Measurements from ENCODE around the gene FSCN2. TPM values are rescaled to one million over a fixed set of nuclear protein-coding genes. Genes with fewer than 3 reads are reported as not detected.

Gene FSCN2
- total RNA-seq, 4 donors from 2014 or later = 0.46 to 2.7 (median 1.8) TPM

DNA sequence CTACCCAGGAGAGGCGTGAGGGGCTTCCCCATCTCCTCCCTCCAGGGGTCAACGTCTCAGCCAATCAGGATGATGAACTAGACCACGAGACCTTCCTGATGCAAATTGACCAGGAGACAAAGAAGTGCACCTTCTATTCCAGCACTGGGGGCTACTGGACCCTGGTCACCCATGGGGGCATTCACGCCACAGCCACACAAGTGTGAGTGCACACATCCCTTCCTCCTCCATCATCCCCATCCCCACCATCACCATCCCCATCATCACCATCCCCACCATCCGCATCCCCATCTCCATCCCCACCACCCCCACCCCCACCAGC lies 6.8 kb downstream of the FSCN2 start:
- no peak overlapping the region for H3K4me3 ChIP-seq (ENCODE audit: low read depth, poor library complexity, severe bottlenecking)
- intact Hi-C loops (cut with DNase I; ENCODE audit: low total_unique reads) = no loop called here
- DNase-seq (ENCODE audit: low spot score in 2 of 2) = no peak
- WGBS, 2 donors = 79 to 87% methylated on average over 5 of the region's 5 CpGs
- no peak for TF ChIP-seq POLR2A (IDR thresholded peaks at IDR 0.05)
- TF ChIP-seq, protein P1, sequence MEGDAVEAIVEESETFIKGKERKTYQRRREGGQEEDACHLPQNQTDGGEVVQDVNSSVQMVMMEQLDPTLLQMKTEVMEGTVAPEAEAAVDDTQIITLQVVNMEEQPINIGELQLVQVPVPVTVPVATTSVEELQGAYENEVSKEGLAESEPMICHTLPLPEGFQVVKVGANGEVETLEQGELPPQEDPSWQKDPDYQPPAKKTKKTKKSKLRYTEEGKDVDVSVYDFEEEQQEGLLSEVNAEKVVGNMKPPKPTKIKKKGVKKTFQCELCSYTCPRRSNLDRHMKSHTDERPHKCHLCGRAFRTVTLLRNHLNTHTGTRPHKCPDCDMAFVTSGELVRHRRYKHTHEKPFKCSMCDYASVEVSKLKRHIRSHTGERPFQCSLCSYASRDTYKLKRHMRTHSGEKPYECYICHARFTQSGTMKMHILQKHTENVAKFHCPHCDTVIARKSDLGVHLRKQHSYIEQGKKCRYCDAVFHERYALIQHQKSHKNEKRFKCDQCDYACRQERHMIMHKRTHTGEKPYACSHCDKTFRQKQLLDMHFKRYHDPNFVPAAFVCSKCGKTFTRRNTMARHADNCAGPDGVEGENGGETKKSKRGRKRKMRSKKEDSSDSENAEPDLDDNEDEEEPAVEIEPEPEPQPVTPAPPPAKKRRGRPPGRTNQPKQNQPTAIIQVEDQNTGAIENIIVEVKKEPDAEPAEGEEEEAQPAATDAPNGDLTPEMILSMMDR (IDR thresholded peaks at IDR 0.05) = no peak

DNA sequence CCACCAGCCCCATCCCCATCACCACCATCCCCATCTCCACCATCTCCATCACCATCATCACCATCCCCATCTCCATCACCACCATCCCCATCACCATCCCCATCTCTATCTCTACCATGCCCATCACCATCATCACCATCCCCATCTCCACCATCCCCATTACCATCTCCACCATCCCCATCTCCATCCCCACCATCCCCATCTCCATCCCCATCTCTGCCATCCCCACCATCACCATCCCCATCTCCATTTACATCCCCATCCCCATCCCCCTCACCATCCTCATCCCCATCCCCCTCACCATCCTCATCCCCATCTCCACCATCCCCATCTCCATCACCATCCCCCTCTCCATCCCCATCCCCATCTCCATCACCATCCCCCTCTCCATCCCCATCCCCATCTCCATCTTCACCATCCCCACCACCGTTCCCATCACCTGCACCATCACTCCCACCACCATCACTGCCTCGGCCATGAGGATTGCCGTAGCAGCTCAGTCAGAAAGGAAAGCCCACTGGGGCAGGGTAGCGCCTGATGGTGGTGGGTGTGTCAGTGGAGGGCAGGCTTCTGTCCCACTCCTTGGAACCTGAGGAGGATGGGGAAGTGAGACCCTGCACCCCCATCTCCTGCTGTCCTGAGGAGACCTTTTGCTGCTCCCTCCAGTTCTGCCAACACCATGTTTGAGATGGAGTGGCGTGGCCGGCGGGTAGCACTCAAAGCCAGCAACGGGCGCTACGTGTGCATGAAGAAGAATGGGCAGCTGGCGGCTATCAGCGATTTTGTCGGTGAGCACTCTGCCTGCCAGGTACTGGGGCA lies 7.5 kb downstream of the FSCN2 start:
- no peak overlapping the region for H3K4me3 ChIP-seq (ENCODE audit: low read depth, poor library complexity, severe bottlenecking)
- intact Hi-C loops (cut with DNase I; ENCODE audit: low total_unique reads) = no loop called here
- 43 to 85% methylated on average over 4 to 13 of the region's 13 CpGs for WGBS, 2 donors
- no peak for DNase-seq (ENCODE audit: low spot score in 2 of 2)
- no peak for TF ChIP-seq POLR2A (IDR thresholded peaks at IDR 0.05)
- TF ChIP-seq, protein P1 (IDR thresholded peaks at IDR 0.05) = no peak

DNA sequence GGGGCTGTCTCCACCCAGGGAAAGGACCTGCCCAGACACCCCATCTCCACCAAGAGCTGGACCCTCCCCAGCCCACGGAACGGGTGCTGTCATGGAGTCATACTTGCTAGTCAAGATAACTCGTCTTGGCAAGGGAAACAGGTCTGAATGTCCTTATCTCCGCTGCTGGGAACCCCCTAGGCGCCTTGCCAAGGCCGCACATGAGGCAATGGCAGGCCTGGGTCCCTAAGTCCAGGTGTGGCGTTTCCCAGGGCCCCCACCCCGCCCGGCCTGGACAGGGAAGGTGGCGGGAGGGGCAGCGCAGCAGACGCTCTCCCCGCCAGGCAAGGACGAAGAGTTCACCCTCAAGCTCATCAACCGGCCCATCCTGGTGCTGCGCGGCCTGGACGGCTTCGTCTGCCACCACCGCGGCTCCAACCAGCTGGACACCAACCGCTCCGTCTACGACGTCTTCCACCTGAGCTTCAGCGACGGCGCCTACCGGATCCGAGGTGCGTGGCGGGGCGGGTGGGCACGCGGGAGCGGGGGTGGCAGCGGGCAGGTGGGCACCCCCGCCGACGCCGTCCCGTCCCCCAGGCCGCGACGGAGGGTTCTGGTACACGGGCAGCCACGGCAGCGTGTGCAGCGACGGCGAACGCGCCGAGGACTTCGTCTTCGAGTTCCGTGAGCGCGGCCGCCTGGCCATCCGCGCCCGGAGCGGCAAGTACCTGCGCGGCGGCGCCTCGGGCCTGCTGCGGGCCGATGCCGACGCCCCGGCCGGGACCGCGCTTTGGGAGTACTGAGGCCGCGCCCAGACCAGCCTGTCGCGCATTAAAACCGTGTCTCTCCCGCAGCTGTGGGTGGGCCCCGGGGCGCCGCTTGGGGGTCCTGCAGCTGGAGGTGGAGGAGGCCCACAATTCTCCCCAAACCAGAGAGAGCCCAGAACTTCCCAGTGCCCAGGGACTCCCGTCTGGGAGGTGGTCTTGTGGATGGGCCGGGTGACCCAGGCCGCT lies 8.4 kb downstream of the FSCN2 start:
- 5 to 7% methylated on average over 16 to 68 of the region's 89 CpGs for WGBS, 2 donors
- intact Hi-C loops (cut with DNase I; ENCODE audit: low total_unique reads) = no loop called here
- H3K4me3 ChIP-seq (ENCODE audit: low read depth, poor library complexity, severe bottlenecking) = no peak overlapping the region
- no peak for TF ChIP-seq POLR2A (IDR thresholded peaks at IDR 0.05)
- TF ChIP-seq, protein P1 (IDR thresholded peaks at IDR 0.05) = no peak
- DNase-seq (ENCODE audit: low spot score in 2 of 2) = no peak

DNA sequence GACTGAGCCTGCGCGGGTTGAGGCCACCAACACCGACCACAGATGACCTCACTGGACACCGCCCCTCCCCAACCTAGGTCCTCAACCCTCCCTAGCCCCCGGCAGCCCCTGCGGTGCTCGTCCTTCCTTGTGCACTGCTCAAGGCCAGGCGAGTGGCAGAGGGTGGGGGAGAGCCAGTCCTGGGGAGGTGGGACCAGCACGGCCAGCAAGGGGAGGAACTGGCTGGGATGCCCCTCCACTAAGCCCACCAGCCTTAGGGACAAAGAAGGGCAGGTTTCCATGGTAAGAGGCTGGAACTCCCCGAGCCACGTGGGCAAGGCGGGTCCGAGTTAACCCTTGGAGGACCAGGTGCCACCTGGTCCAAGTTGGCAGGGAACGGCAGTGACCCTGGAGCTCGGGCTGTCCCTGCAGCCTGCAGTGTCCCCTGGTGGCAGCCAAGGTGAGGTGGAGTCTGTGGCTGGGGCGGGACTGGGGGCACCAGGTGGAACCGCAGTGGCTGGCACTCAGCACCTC lies 9.2 kb downstream of the FSCN2 start:
- no peak for TF ChIP-seq POLR2A (IDR thresholded peaks at IDR 0.05)
- TF ChIP-seq, protein P1 (IDR thresholded peaks at IDR 0.05) = no peak
- no peak overlapping the region for H3K4me3 ChIP-seq (ENCODE audit: low read depth, poor library complexity, severe bottlenecking)
- intact Hi-C loops (cut with DNase I; ENCODE audit: low total_unique reads) = no loop called here
- WGBS, 2 donors = 20 to 24% methylated on average over 9 to 15 of the region's 17 CpGs
- DNase-seq (ENCODE audit: low spot score in 2 of 2) = no peak

DNA sequence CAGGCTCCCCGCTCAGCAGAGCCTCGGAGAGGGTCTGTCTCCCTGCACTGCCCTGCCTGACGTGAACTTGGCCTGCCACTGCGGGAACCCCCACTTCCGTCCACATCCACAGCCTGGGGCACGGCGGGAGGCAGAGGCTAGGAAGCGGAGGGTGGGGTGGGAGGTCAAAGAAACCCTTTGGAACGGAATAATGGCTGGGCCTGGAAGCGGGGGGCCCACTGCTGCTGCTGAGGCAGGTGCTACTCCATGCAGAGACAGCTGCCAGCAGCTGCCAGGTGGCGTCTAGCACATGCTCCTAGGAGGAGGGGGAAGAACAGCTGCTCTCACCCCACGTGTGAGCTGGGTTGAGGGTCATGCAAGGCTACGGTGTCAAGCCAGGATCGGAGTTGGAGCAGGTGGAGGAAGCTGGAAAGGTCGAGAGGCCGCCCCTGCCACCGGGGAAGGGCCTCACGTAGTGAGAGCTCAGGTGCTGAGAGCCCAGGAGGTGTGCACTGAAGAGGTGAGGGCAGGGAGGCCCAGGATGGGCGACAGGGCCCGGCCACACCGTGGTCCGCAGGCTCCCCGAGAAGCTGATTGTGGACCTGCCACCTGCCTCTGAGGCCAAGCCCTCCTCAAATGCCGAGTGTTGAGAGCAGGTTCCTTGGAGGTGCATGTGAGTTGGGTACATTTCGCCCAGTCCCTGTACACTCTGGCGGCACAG lies 9.8 kb downstream of the FSCN2 start:
- H3K4me3 ChIP-seq (ENCODE audit: low read depth, poor library complexity, severe bottlenecking) = no peak overlapping the region
- TF ChIP-seq POLR2A (IDR thresholded peaks at IDR 0.05) = no peak
- TF ChIP-seq, protein P1 (IDR thresholded peaks at IDR 0.05) = no peak
- 68 to 74% methylated on average over 26 of the region's 26 CpGs for WGBS, 2 donors
- intact Hi-C loops (cut with DNase I; ENCODE audit: low total_unique reads) = no loop called here
- no peak for DNase-seq (ENCODE audit: low spot score in 2 of 2)

Measured in lower leg skin (tissue), 4 donors.